Panc1 (cell line): ENCODE measurements around the gene FGF14.

ENCODE experiments used
- POLR2AphosphoS5 ChIP-seq: IDR thresholded peaks from 2 replicates; pipeline ENCODE4 v1.6.1; 2012; ENCODE audit warnings: mild to moderate bottlenecking, low read depth, low read length, moderate library complexity
- SIN3A ChIP-seq: IDR thresholded peaks from 2 replicates; pipeline ENCODE4 v1.6.1; 2012; ENCODE audit warnings: low read depth, mild to moderate bottlenecking, low read length, moderate library complexity, borderline replicate concordance; ENCODE audit not compliant: insufficient read depth
- TF ChIP-seq, protein P1 (sequence below): fragments of 450-650 bp; IDR thresholded peaks from 2 replicates; pipeline ENCODE4 v1.5.1; 2017; ENCODE audit warnings: mild to moderate bottlenecking
- TF ChIP-seq, protein P2 (sequence below), 2 experiments: IDR thresholded peaks; 2 replicates each; pipeline ENCODE4 v1.6.1; 2011 to 2012; ENCODE audit warnings: low read depth in 2 of 2, control low read depth in 1 of 2, low read length in 1 of 2, mild to moderate bottlenecking in 1 of 2, moderate library complexity in 1 of 2; ENCODE audit not compliant: insufficient read depth in 1 of 2

DNA sequence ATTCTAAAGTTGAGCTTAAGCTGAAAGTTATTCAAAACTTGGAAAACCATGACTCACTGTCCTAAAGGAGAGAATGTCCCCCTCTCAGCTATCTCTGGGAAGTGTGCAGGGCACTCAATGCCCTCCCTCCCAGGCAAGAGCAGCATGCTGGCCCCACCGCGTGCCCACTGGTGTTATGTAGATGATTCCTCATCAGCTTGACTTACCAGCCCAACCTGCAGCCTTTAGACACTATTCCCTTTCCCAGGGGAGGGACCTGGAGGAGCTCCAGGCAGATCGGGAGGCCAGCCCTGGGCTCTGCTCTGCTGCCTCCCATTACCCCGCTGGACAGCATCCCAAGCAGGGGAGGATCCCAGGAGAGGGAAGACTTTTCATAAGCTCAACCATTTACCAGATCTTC, 124.6 kb downstream of the FGF14 start:
- TF ChIP-seq POLR2AphosphoS5: no peak
- TF ChIP-seq, protein P1, sequence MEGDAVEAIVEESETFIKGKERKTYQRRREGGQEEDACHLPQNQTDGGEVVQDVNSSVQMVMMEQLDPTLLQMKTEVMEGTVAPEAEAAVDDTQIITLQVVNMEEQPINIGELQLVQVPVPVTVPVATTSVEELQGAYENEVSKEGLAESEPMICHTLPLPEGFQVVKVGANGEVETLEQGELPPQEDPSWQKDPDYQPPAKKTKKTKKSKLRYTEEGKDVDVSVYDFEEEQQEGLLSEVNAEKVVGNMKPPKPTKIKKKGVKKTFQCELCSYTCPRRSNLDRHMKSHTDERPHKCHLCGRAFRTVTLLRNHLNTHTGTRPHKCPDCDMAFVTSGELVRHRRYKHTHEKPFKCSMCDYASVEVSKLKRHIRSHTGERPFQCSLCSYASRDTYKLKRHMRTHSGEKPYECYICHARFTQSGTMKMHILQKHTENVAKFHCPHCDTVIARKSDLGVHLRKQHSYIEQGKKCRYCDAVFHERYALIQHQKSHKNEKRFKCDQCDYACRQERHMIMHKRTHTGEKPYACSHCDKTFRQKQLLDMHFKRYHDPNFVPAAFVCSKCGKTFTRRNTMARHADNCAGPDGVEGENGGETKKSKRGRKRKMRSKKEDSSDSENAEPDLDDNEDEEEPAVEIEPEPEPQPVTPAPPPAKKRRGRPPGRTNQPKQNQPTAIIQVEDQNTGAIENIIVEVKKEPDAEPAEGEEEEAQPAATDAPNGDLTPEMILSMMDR: no peak
- TF ChIP-seq, protein P2, sequence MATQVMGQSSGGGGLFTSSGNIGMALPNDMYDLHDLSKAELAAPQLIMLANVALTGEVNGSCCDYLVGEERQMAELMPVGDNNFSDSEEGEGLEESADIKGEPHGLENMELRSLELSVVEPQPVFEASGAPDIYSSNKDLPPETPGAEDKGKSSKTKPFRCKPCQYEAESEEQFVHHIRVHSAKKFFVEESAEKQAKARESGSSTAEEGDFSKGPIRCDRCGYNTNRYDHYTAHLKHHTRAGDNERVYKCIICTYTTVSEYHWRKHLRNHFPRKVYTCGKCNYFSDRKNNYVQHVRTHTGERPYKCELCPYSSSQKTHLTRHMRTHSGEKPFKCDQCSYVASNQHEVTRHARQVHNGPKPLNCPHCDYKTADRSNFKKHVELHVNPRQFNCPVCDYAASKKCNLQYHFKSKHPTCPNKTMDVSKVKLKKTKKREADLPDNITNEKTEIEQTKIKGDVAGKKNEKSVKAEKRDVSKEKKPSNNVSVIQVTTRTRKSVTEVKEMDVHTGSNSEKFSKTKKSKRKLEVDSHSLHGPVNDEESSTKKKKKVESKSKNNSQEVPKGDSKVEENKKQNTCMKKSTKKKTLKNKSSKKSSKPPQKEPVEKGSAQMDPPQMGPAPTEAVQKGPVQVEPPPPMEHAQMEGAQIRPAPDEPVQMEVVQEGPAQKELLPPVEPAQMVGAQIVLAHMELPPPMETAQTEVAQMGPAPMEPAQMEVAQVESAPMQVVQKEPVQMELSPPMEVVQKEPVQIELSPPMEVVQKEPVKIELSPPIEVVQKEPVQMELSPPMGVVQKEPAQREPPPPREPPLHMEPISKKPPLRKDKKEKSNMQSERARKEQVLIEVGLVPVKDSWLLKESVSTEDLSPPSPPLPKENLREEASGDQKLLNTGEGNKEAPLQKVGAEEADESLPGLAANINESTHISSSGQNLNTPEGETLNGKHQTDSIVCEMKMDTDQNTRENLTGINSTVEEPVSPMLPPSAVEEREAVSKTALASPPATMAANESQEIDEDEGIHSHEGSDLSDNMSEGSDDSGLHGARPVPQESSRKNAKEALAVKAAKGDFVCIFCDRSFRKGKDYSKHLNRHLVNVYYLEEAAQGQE (IDR thresholded peaks at IDR 0.05; ENCODE audit: insufficient read depth in 1 of 2, low read depth in 2 of 2, low read length in 1 of 2): no peak
- no peak for TF ChIP-seq SIN3A
